Osteocyte (in vitro differentiated cells): ENCODE results near the gene CCL21. TPM values are rescaled to one million over a fixed set of nuclear protein-coding genes. Genes with fewer than 3 reads are reported as not detected.

Source experiments
- DNase-seq: peaks from one replicate; pipeline ENCODE4 v3.0.0; 2021; ENCODE audit warnings: mixed read lengths; ENCODE audit not compliant: unreplicated experiment; ENCODE audit errors: extremely low spot score
- H3K27ac Mint-ChIP-seq: one replicate; pipeline ENCODE4 v1.8.0; 2021; ENCODE audit warnings: mild to moderate bottlenecking, mixed read lengths; ENCODE audit not compliant: unreplicated experiment
- H3K27me3 Mint-ChIP-seq: one replicate; pipeline ENCODE4 v1.8.0; 2021; ENCODE audit warnings: mixed read lengths; ENCODE audit not compliant: unreplicated experiment
- H3K36me3 Mint-ChIP-seq: one replicate; pipeline ENCODE4 v1.8.0; 2021; ENCODE audit warnings: mixed read lengths; ENCODE audit not compliant: unreplicated experiment
- H3K4me1 Mint-ChIP-seq: one replicate; pipeline ENCODE4 v1.8.0; 2021; ENCODE audit warnings: mixed read lengths; ENCODE audit not compliant: unreplicated experiment
- H3K4me3 Mint-ChIP-seq: one replicate; pipeline ENCODE4 v1.8.0; 2021; ENCODE audit warnings: mild to moderate bottlenecking, moderate library complexity, mixed read lengths; ENCODE audit not compliant: unreplicated experiment
- H3K9me3 Mint-ChIP-seq: one replicate; pipeline ENCODE4 v1.8.0; 2021; ENCODE audit warnings: mixed read lengths; ENCODE audit not compliant: unreplicated experiment
- total RNA-seq: library from RNA; stranded (reverse); gene quantifications from 2 replicates; pipeline ENCODE4 v1.2.1, GENCODE V29; 2021
- TF ChIP-seq, protein P1 (sequence below): fragments of 200-600 bp; sonication (generic); IDR thresholded peaks from 2 replicates; pipeline ENCODE4 v1.5.0; 2021; ENCODE audit warnings: antibody characterized with exemption, mild to moderate bottlenecking, moderate library complexity

The CCL21 gene
- total RNA-seq, 1 donor from 2014 or later: not detected

DNA sequence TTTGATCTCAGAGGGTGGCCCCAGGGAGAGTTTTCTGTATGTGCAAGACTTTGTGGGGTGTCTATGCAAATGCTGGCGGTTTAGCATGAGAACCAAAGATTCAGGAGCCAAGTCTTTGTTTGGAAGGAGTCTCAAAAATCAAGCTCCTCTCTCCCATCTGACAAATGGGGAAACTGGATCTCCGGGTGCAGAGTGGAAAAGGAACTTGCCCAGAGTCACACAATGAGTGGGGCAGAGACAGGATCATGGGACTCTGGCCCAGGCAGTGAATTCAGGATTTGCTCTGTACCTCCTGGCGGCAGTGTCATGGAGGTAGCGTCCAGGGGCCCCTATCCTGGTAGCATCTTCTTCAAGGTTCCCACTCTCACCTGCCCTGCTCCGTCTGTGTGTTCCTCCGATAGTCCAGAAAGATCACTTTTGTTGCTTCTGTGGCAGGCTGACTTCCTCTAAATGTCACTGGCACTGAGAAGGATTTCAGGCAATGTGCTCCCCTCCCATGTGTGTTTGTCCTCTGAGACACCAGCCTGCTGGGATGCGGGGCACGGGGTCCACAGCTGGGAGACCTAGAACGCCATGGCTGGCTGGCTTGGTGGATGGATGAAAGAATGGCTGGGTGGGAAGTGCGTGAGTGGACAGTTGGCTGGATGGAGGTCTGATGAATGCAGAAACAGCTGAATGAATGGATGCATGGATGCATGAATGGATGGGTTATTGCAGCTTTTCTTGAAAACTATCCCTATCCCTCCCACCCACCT lies 22.5 kb downstream of the CCL21 start:
- H3K36me3 Mint-ChIP-seq: no peaks in the 10 kb centered on the region
- H3K27me3 Mint-ChIP-seq: no peaks in the 10 kb centered on the region
- no peak for DNase-seq
- no peaks in the 10 kb centered on the region for H3K9me3 Mint-ChIP-seq
- no peak overlapping the region for H3K27ac Mint-ChIP-seq
- no peaks in the 10 kb centered on the region for H3K4me1 Mint-ChIP-seq
- H3K4me3 Mint-ChIP-seq: no peak overlapping the region
- TF ChIP-seq, protein P1, sequence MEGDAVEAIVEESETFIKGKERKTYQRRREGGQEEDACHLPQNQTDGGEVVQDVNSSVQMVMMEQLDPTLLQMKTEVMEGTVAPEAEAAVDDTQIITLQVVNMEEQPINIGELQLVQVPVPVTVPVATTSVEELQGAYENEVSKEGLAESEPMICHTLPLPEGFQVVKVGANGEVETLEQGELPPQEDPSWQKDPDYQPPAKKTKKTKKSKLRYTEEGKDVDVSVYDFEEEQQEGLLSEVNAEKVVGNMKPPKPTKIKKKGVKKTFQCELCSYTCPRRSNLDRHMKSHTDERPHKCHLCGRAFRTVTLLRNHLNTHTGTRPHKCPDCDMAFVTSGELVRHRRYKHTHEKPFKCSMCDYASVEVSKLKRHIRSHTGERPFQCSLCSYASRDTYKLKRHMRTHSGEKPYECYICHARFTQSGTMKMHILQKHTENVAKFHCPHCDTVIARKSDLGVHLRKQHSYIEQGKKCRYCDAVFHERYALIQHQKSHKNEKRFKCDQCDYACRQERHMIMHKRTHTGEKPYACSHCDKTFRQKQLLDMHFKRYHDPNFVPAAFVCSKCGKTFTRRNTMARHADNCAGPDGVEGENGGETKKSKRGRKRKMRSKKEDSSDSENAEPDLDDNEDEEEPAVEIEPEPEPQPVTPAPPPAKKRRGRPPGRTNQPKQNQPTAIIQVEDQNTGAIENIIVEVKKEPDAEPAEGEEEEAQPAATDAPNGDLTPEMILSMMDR: no peak

DNA sequence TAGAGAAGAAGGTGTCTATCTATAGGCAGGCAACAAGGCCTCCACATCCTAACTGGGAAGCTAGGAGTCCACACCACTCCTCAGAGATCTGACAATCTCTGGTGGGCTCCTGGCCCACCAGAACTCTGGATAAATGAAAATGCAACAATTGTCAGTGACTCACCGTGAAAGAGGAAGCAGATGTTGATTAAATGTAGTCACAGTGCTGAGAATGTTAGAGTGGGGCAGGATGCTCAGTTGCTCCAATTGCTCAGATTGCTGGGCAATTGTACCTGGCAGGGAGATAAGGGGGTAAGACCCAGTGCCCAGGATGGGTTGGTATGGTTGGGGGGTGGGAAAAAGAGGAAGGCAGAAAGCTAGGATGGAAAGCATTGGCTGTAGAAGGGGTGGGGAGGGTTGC lies 23.2 kb downstream of the CCL21 start:
- Mint-ChIP-seq H3K4me1 (no peaks in the 10 kb centered on the region), H3K36me3 (no peaks in the 10 kb centered on the region), H3K27me3 (no peaks in the 10 kb centered on the region), H3K9me3 (no peaks in the 10 kb centered on the region), H3K27ac (no peak overlapping the region), H3K4me3 (no peak overlapping the region)
- TF ChIP-seq, protein P1: no peak
- DNase-seq: no peak

DNA sequence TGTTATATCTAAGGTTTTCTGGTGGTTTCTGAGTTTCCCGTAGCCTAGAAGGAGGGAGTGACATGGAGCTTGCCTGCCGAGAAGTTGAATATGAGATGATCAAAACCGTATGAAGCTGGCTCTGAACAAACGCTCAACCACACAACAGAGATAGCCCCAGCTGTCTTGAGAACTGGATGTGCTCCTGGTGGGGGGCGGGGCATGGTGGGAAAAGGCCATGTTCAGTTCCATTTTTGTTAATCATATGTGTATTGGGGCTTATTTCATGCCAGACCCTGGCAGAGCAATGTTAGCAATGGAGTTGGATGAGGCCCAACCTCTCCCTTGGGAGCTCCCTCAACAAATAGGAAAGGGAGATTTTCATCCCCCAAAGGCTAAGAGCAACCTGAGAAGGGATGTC lies 23.7 kb downstream of the CCL21 start:
- Mint-ChIP-seq H3K4me3 (no peak overlapping the region), H3K9me3 (no peaks in the 10 kb centered on the region), H3K27ac (no peak overlapping the region), H3K4me1 (no peaks in the 10 kb centered on the region), H3K27me3 (no peaks in the 10 kb centered on the region), H3K36me3 (no peaks in the 10 kb centered on the region)
- no peak for DNase-seq
- TF ChIP-seq, protein P1: no peak

DNA sequence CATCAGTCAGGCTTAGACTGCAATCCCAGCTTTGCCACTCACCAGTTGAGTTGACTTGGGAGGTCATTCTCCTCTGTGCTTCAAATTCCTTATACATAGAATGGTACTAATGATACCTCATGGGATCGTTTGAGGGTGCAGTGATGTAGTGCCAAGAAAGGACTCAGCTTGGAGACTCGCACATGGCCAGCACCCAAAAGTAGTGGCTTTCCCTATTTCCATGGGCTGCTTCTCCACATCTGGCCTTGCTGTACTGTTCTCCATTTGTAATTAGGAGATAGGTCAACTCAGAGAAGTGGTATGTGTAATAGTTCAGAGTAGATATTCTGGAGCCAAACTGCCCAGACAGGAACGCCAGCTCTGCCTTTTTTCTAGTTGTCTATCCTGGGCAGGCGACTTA lies 24.3 kb downstream of the CCL21 start:
- TF ChIP-seq, protein P1: no peak
- H3K27me3 Mint-ChIP-seq: no peaks in the 10 kb centered on the region
- H3K4me3 Mint-ChIP-seq: no peak overlapping the region
- no peaks in the 10 kb centered on the region for H3K36me3 Mint-ChIP-seq
- H3K4me1 Mint-ChIP-seq: no peaks in the 10 kb centered on the region
- no peak for DNase-seq
- H3K27ac Mint-ChIP-seq: no peak overlapping the region
- H3K9me3 Mint-ChIP-seq: no peaks in the 10 kb centered on the region

DNA sequence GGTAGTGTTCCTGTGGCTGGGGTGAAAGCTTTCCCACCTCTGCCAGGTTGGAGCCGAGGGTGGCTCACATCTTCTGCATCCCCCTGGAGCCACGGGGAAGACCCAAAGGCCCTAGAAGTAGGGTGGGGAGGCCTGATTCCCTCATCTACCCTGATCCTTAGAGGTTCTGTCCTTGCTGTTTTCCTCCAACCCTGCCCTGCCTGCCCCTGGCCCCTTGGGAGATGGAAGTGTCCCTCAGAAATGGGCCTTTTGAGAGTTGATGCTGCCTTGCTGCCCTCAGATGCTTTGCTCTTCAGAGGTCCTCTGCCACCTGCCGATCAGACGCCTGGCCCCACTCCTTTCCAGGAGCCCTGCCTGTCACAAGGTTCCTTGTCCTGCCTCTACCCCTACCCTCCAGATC lies 25.1 kb downstream of the CCL21 start:
- H3K4me3 Mint-ChIP-seq: no peak overlapping the region
- no peak overlapping the region for H3K27ac Mint-ChIP-seq
- no peaks in the 10 kb centered on the region for H3K4me1 Mint-ChIP-seq
- H3K27me3 Mint-ChIP-seq: no peaks in the 10 kb centered on the region
- no peak for DNase-seq
- no peaks in the 10 kb centered on the region for H3K9me3 Mint-ChIP-seq
- TF ChIP-seq, protein P1: no peak
- H3K36me3 Mint-ChIP-seq: no peaks in the 10 kb centered on the region
